Kidney (tissue), 14 donors: ENCODE measurements around the gene CD38. TPM values are rescaled to one million over a fixed set of nuclear protein-coding genes. Genes with fewer than 3 reads are reported as not detected.
"Not testable (repeated sequence)": the region's sequence is repeated elsewhere in the genome, so short reads cannot be mapped to it uniquely, and the experiment has no call there.

Experiments used
- DNase-seq, 5 donors: peaks; one replicate each; pipeline ENCODE4 v3.0.0-alpha.2; 2013 to 2020
- FAIRE-seq: peaks from 2 replicates; lab custom pipeline; 2012; peaks lifted over from hg19 to GRCh38; lab: Jason Lieb, UNC
- H3K27ac ChIP-seq, 2 donors: one replicate each; pipeline ENCODE4 v1.7.0; 2013; ENCODE audit warnings: low read depth in 2 of 2, low read length in 2 of 2, inconsistent platforms in 1 of 2
- H3K27me3 ChIP-seq: one replicate; pipeline ENCODE4 v1.7.1; 2013; ENCODE audit warnings: low read length, inconsistent platforms; ENCODE audit not compliant: control insufficient read depth, insufficient read depth
- H3K36me3 ChIP-seq, 3 donors: one replicate each; pipeline versions ENCODE4 v1.7.0 to v1.7.1; 2013; ENCODE audit warnings: low read length in 3 of 3, control low read depth in 1 of 3, inconsistent platforms in 1 of 3; ENCODE audit not compliant: insufficient read depth in 3 of 3, control insufficient read depth in 2 of 3
- H3K4me1 ChIP-seq, 3 donors: one replicate each; pipeline versions ENCODE4 v1.7.0 to v1.7.1; 2013; ENCODE audit warnings: low read length in 3 of 3, inconsistent platforms in 1 of 3, low read depth in 1 of 3; ENCODE audit not compliant: control insufficient read depth in 2 of 3, insufficient read depth in 2 of 3
- H3K4me3 ChIP-seq, 3 donors: one replicate each; pipeline versions ENCODE4 v1.7.0 to v1.8.1; 2013; ENCODE audit warnings: low read length in 3 of 3, control low read depth in 1 of 3, inconsistent platforms in 1 of 3
- H3K9ac ChIP-seq, 3 donors: one replicate each; pipeline versions ENCODE4 v1.7.0 to v1.7.1; 2013; ENCODE audit warnings: low read length in 3 of 3, control low read depth in 1 of 3, inconsistent platforms in 1 of 3
- H3K9me3 ChIP-seq, 3 donors: one replicate each; pipeline versions ENCODE4 v1.7.0 to v1.7.1; 2013; ENCODE audit warnings: low read length in 3 of 3, control low read depth in 1 of 3, inconsistent platforms in 1 of 3; ENCODE audit not compliant: control insufficient read depth in 2 of 3, insufficient read depth in 1 of 3
- CTCF ChIP-seq: IDR thresholded peaks from 3 replicates; pipeline ENCODE4 v1.5.1; 2012; ENCODE audit warnings: mild to moderate bottlenecking, moderate library complexity, borderline replicate concordance; ENCODE audit not compliant: insufficient read depth; ENCODE audit errors: extremely low read depth
- intact Hi-C: fragments of 100-400 bp; cut with DNase I; formaldehyde crosslinking; loops from one replicate; pipeline ENCODE4 v1.11.1; 2022
- polyA plus RNA-seq: library from polyadenylated mRNA; stranded (reverse); fragments of 350-450 nt; fragmentation: Illumina TruSeq; extraction: RNeasy Lipid Tissue Mini Kit (QIAGEN cat#74804); gene quantifications from one replicate; pipeline ENCODE4 v1.2.3, GENCODE V29; 2014; ENCODE audit warnings: low read depth, low replicate concordance; ENCODE audit not compliant: insufficient read depth
- total RNA-seq: library from RNA; stranded (reverse); fragmentation: NEBNext Ultra II Directional; extraction: Animal tissue kit (Norgen Biotek cat#: 25700); gene quantifications from one replicate; pipeline ENCODE4 v1.2.1, GENCODE V29; 2021
- donor health status: control.
- donor health status: control.
- donor health status: control.
- donor health status: control.
- donor health status: control.
- donor health status: DM: yes; HTN: yes; CAD: no.
- donor health status: Normal renal cell carcinoma (clear cell type).

Gene CD38
- total and polyA plus RNA-seq, 2 donors from 2014 or later, result 0.15 to 8.9 TPM

GRCh38 chr4:15797320-15797719, 19.2 kb downstream of the CD38 start:
- no peak for FAIRE-seq
- H3K4me3 ChIP-seq, result no peak overlapping the region
- no peak overlapping the region for H3K27ac ChIP-seq
- no peak for TF ChIP-seq CTCF
- no peaks in the 10 kb centered on the region for H3K27me3 ChIP-seq
- intact Hi-C loops, result no loop called here
- no peak overlapping the region for H3K9ac ChIP-seq
- no peaks in the 10 kb centered on the region for H3K9me3 ChIP-seq
- no peaks in the 10 kb centered on the region for H3K4me1 ChIP-seq
- H3K36me3 ChIP-seq, result no peaks in the 10 kb centered on the region
- no peak for DNase-seq

GRCh38 chr4:15799141-15799540, 21.0 kb downstream of the CD38 start:
- no peaks in the 10 kb centered on the region for H3K36me3 ChIP-seq
- no peak for TF ChIP-seq CTCF
- H3K4me3 ChIP-seq, result no peak overlapping the region
- no peaks in the 10 kb centered on the region for H3K4me1 ChIP-seq
- H3K9me3 ChIP-seq, result no peaks in the 10 kb centered on the region
- DNase-seq, result no peak
- H3K27me3 ChIP-seq, result no peaks in the 10 kb centered on the region
- intact Hi-C loops, result no loop called here
- H3K9ac ChIP-seq, result no peak overlapping the region
- no peak for FAIRE-seq
- no peak overlapping the region for H3K27ac ChIP-seq

- no peaks in the 10 kb centered on the region for H3K9me3 ChIP-seq
- FAIRE-seq (no peak), DNase-seq (no peak)
- H3K36me3 ChIP-seq, result no peaks in the 10 kb centered on the region
- no peaks in the 10 kb centered on the region for H3K4me1 ChIP-seq
- H3K27ac ChIP-seq, result no peak overlapping the region
- H3K4me3 ChIP-seq, result no peak overlapping the region
- intact Hi-C loops, result no loop called here
- no peak overlapping the region for H3K9ac ChIP-seq
- H3K27me3 ChIP-seq, result no peaks in the 10 kb centered on the region
- no peak for TF ChIP-seq CTCF
These were observed 21.6 kb downstream of the CD38 start for GRCh38 chr4:15799701-15800100.

- intact Hi-C loops, result not testable (repeated sequence)
These were observed 24.4 kb downstream of the CD38 start for GRCh38 chr4:15802497-15802896.

More at GRCh38 chr4:15802497-15802896, 24.4 kb downstream of the CD38 start:
- H3K9me3 ChIP-seq, H3K4me1 ChIP-seq, H3K27ac ChIP-seq, FAIRE-seq, H3K9ac ChIP-seq, DNase-seq, H3K36me3 ChIP-seq, H3K27me3 ChIP-seq, H3K4me3 ChIP-seq: not testable (repeated sequence)
